GM12873 (cell line): ENCODE results near the gene ZNF124.

Experiments
- CTCF ChIP-seq: IDR thresholded peaks from 2 replicates; pipeline ENCODE4 v1.5.1; 2012; ENCODE audit warnings: low read depth, mild to moderate bottlenecking, moderate library complexity, low read length, control low read depth; ENCODE audit not compliant: insufficient read depth; ENCODE audit errors: missing control alignments

ZNF124 gene

DNA sequence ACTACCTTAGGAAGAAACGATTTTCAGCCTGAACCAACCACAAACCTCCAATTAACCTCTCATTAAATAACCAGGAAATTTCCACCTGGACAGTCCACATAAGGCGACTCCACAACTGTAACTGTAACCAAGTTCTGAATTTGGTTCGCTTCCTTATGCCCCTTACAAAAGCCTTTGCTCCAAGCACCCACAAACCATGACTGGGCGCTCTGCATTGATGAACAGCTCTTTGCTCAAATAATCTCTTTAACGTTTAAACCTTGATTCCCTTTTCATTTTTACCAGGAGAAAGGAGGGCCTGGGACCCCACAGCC lies 38.2 kb upstream of the ZNF124 start:
- TF ChIP-seq CTCF: no peak

GRCh38 chr1:247209396-247209795 lies 37.6 kb upstream of the ZNF124 start:
- no peak for TF ChIP-seq CTCF

GRCh38 chr1:247204177-247204647 lies 32.4 kb upstream of the ZNF124 start:
- no peak for TF ChIP-seq CTCF

DNA sequence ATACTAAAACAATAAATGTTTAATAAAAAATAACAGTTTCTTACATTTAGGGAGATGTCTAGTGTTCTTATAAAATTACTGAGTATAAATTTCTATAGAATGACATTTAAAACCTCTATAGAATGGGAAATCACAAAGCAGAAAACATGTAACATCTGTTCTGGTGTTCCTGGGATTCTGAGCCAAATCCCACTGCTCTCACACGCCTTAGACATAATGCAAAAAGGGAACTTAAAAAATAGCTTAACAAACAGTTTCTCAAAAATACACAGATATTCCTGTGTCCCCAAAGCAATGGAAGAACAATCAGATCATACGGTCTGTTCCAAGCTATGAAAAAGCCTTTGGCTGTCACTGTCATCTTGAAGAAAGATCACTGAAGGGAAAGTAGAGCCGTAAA lies 27.0 kb upstream of the ZNF124 start:
- TF ChIP-seq CTCF: no peak

DNA sequence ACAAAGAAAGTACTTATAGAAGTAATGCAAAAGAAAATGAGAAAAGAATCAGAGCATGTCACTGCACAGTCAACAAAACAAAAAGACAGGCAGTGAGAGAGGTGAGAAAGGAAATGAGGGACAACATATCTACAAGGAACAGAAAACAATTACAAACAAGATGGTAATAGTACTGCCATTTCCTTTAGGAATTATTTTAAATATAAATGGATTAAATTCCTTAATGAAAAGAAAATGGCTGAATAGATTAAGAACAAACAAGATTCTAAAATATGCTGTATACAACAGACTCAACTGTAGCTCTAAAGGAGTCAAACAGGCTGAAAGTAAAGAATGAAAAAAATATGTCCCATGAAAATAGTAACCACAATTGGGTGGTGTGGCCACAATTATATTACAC lies 22.1 kb upstream of the ZNF124 start:
- TF ChIP-seq CTCF: no peak

DNA sequence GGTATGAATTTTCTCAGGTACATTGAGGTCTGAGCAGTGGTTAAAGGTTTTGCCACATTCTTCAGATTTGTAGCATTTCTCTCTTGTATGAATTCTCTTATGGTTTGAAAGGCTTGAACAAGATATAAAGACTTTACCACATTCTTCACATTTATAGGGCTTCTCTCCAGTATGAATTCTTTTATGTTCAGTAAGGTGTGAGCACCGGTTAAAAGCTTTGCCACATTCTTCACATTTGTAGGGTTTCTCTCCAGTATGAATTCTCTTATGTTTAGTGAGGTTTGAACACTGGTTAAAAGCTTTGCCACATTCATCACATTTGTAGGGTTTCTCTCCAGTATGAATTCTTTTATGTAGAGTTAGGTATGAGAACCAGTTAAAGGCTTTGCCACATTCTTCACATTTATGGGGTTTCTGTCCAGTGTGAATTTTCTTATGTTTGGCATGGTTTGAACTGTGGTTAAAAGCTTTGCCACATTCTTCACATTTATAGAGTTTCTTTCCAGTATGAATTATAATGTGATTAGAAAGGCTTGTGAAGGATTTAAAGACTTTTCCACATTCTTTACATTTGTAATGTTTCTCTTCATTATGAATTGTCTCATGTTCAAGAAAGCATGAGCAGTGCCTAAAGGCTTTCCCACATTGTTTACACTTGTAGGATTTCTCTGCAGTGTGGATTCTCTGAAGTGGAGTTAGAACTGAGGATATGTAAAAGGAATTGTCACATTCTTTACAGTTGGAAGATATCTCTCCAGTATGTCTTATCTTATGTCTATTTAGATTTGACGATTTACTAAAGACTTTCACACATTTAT lies 18.4 kb upstream of the ZNF124 start:
- TF ChIP-seq CTCF: no peak

GRCh38 chr1:247185667-247186066 lies 13.8 kb upstream of the ZNF124 start:
- TF ChIP-seq CTCF: no peak
